Inferior parietal cortex (tissue), 1 donor: ENCODE measurements around the gene COL4A3.

Experiments used
- DNase-seq: peaks from one replicate; pipeline ENCODE4 v3.0.0-alpha.2; 2016; ENCODE audit errors: extremely low spot score

Gene COL4A3

GRCh38 chr2:227292314-227292713 lies 127.9 kb downstream of the COL4A3 start:
- DNase-seq, result no peak

GRCh38 chr2:227293531-227293930 lies 129.1 kb downstream of the COL4A3 start:
- no peak for DNase-seq

GRCh38 chr2:227295806-227296205 lies 131.4 kb downstream of the COL4A3 start:
- DNase-seq, result no peak

GRCh38 chr2:227296671-227297405 lies 132.4 kb downstream of the COL4A3 start:
- DNase-seq, result no peak

- no peak for DNase-seq
Observed at GRCh38 chr2:227301523-227301922, 137.1 kb downstream of the COL4A3 start.

- DNase-seq, result no peak
Observed at GRCh38 chr2:227308784-227309183, 144.4 kb downstream of the COL4A3 start.

GRCh38 chr2:227310756-227311110 lies 146.3 kb downstream of the COL4A3 start:
- no peak for DNase-seq

GRCh38 chr2:227311861-227312506 lies 147.6 kb downstream of the COL4A3 start:
- no peak for DNase-seq

- DNase-seq, result no peak
Observed at GRCh38 chr2:227312579-227312978, 148.2 kb downstream of the COL4A3 start.

GRCh38 chr2:227313310-227313709 lies 148.9 kb downstream of the COL4A3 start:
- no peak for DNase-seq

GRCh38 chr2:227317834-227318233 lies 153.4 kb downstream of the COL4A3 start:
- DNase-seq, result no peak

- DNase-seq, result no peak
Observed at GRCh38 chr2:227320305-227321094, 156.1 kb downstream of the COL4A3 start.

- DNase-seq, result no peak
Observed at GRCh38 chr2:227322530-227323205, 158.2 kb downstream of the COL4A3 start.

GRCh38 chr2:227323818-227324217 lies 159.4 kb downstream of the COL4A3 start:
- no peak for DNase-seq

GRCh38 chr2:227324642-227324994 lies 160.2 kb downstream of the COL4A3 start:
- DNase-seq, result no peak

- DNase-seq, result peak; percentile 96
Observed at GRCh38 chr2:227324995-227325838, 160.8 kb downstream of the COL4A3 start, which contains the start of gene MFF. TSS of gene MFF (plus strand) at chr2:227325251. CDS start at chr2:227330666, 5,415 bp downstream.

GRCh38 chr2:227325839-227326195 lies 161.4 kb downstream of the COL4A3 start:
- no peak for DNase-seq

- no peak for DNase-seq
Observed at GRCh38 chr2:227326783-227327182, 162.4 kb downstream of the COL4A3 start.

GRCh38 chr2:227335713-227336112 lies 171.3 kb downstream of the COL4A3 start:
- DNase-seq, result no peak

- DNase-seq, result no peak
Observed at GRCh38 chr2:227337442-227337841, 173.0 kb downstream of the COL4A3 start.

GRCh38 chr2:227339098-227339599 lies 174.7 kb downstream of the COL4A3 start:
- DNase-seq, result no peak
